CD8-positive, alpha-beta memory T cell (primary cell): Measurements from ENCODE around the gene GTPBP6. TPM values are rescaled to one million over a fixed set of nuclear protein-coding genes. Genes with fewer than 3 reads are reported as not detected.
A peak's percentile ranks its signal among the peaks of the same experiment; 100 is the strongest.
"Not testable (repeated sequence)": the region's sequence is repeated elsewhere in the genome, so short reads cannot be mapped to it uniquely, and the experiment has no call there.

ENCODE experiments used
- CTCF ChIA-PET: fragments of 350-600 bp; sonication (Branson Sonifier 250); formaldehyde crosslinking; loops from one replicate; lab custom pipeline; 2021; ENCODE audit warnings: antibody characterized with exemption; lab: Charles Lee
- POLR2A ChIA-PET: fragments of 350-600 bp; sonication (Branson Sonifier 250); formaldehyde crosslinking; loops from one replicate; lab custom pipeline; 2021; ENCODE audit warnings: antibody characterized with exemption; lab: Charles Lee
- DNase-seq, 5 donors: peaks; one replicate each; pipeline versions ENCODE4 v3.0.0 to v3.0.0-alpha.2; 2020 to 2022; ENCODE audit warnings: mixed read lengths in 1 of 5
- H3K27ac ChIP-seq: one replicate; pipeline ENCODE4 v1.7.0; 2013; ENCODE audit warnings: low read depth, mild to moderate bottlenecking, low read length, moderate library complexity
- H3K27me3 ChIP-seq: 2 replicates; pipeline ENCODE4 v1.7.0; 2013; ENCODE audit warnings: low read length, mild to moderate bottlenecking; ENCODE audit not compliant: insufficient read depth, poor library complexity, severe bottlenecking
- H3K36me3 ChIP-seq: 2 replicates; pipeline ENCODE4 v1.7.0; 2013; ENCODE audit warnings: mild to moderate bottlenecking, low read length, moderate library complexity; ENCODE audit not compliant: insufficient read depth
- H3K4me1 ChIP-seq: 2 replicates; pipeline ENCODE4 v1.7.0; 2013; ENCODE audit warnings: mild to moderate bottlenecking, low read length, moderate library complexity; ENCODE audit not compliant: insufficient read depth
- H3K4me3 ChIP-seq: 2 replicates; pipeline ENCODE4 v1.7.0; 2013; ENCODE audit warnings: mild to moderate bottlenecking, low read length
- H3K9me3 ChIP-seq: 2 replicates; pipeline ENCODE4 v1.7.0; 2013; ENCODE audit warnings: mild to moderate bottlenecking, low read length
- H3K27ac Mint-ChIP-seq, 8 donors: one replicate each; pipeline ENCODE4 v1.8.0; 2020 to 2021; ENCODE audit warnings: mixed read lengths in 8 of 8, mild to moderate bottlenecking in 6 of 8, inconsistent platforms in 3 of 8, moderate library complexity in 3 of 8
- H3K27me3 Mint-ChIP-seq, 2 donors: one replicate each; pipeline ENCODE4 v1.8.0; 2020 to 2021; ENCODE audit warnings: mixed read lengths in 2 of 2, mild to moderate bottlenecking in 1 of 2, moderate library complexity in 1 of 2
- H3K36me3 Mint-ChIP-seq, 3 donors: one replicate each; pipeline ENCODE4 v1.8.0; 2020 to 2021; ENCODE audit warnings: mixed read lengths in 3 of 3, inconsistent platforms in 1 of 3, mild to moderate bottlenecking in 1 of 3
- H3K4me1 Mint-ChIP-seq, 3 donors: one replicate each; pipeline ENCODE4 v1.8.0; 2020 to 2021; ENCODE audit warnings: mixed read lengths in 3 of 3, inconsistent platforms in 1 of 3, mild to moderate bottlenecking in 1 of 3
- H3K4me3 Mint-ChIP-seq, 7 donors: one replicate each; pipeline ENCODE4 v1.8.0; 2020 to 2021; ENCODE audit warnings: mixed read lengths in 7 of 7, mild to moderate bottlenecking in 6 of 7, moderate library complexity in 4 of 7, inconsistent platforms in 2 of 7
- H3K9me3 Mint-ChIP-seq, 5 donors: one replicate each; pipeline ENCODE4 v1.8.0; 2020 to 2022; ENCODE audit warnings: mixed read lengths in 5 of 5, mild to moderate bottlenecking in 3 of 5, moderate library complexity in 2 of 5, inconsistent platforms in 1 of 5
- polyA plus RNA-seq: library from polyadenylated mRNA; unstranded; fragments of 300-500 nt; fragmentation: Illumina TruSeq; gene quantifications from one replicate; pipeline ENCODE4 v1.2.3, GENCODE V29; 2021
- total RNA-seq, 2 experiments: library from RNA; stranded (reverse); gene quantifications; one replicate each; pipeline ENCODE4 v1.2.3, GENCODE V29; 2021

The GTPBP6 gene
- total and polyA plus RNA-seq, 3 experiments from 2014 or later, result 55.7 to 78.5 (median 77.8) TPM

- Histone ChIP-seq H3K36me3 (no peaks in the 10 kb centered on the region), H3K4me3 (no peak overlapping the region), H3K27me3 (no peaks in the 10 kb centered on the region), H3K27ac (no peak overlapping the region), H3K4me1 (peaks cover 8% of the 10 kb centered on the region), H3K9me3 (no peaks in the 10 kb centered on the region)
- H3K9me3 Mint-ChIP-seq, result peaks cover 0 to 2% (median 0%) of the 10 kb centered on the region in 5 donors
- H3K4me3 Mint-ChIP-seq, result no peak overlapping the region
- ChIA-PET CTCF (no interaction called here), POLR2A (no interaction called here)
- no peak for DNase-seq
- no peaks in the 10 kb centered on the region for H3K27me3 Mint-ChIP-seq
- no peak overlapping the region for H3K27ac Mint-ChIP-seq
- H3K36me3 Mint-ChIP-seq, result peaks cover 5 to 16% (median 6%) of the 10 kb centered on the region in 3 donors
- peaks cover 0 to 5% (median 2%) of the 10 kb centered on the region in 3 donors for H3K4me1 Mint-ChIP-seq
Measured at GRCh38 chrX:331825-332495, 13.4 kb upstream of the GTPBP6 start.

- Mint-ChIP-seq H3K27ac (no peak overlapping the region), H3K4me1 (peaks cover 0 to 2% (median under 1%) of the 10 kb centered on the region in 3 donors), H3K36me3 (peaks cover 1 to 10% (median 2%) of the 10 kb centered on the region in 3 donors), H3K27me3 (no peaks in the 10 kb centered on the region), H3K9me3 (peaks cover 0 to 2% (median 0%) of the 10 kb centered on the region in 5 donors), H3K4me3 (no peak overlapping the region)
- Histone ChIP-seq H3K27ac (no peak overlapping the region), H3K4me3 (no peak overlapping the region), H3K27me3 (no peaks in the 10 kb centered on the region), H3K4me1 (peaks cover 8% of the 10 kb centered on the region), H3K36me3 (no peaks in the 10 kb centered on the region), H3K9me3 (no peaks in the 10 kb centered on the region)
- ChIA-PET POLR2A (no interaction called here), CTCF (no interaction called here)
- peak in 1 of 5 donors; percentile 48 for DNase-seq
Measured at GRCh38 chrX:331151-331824, 12.7 kb upstream of the GTPBP6 start.

GRCh38 chrX:330726-331150, 12.1 kb upstream of the GTPBP6 start:
- peaks cover 8% of the 10 kb centered on the region for H3K4me1 ChIP-seq
- Mint-ChIP-seq H3K36me3 (peaks cover 0 to 7% (median 0%) of the 10 kb centered on the region in 3 donors), H3K4me3 (no peak overlapping the region), H3K27me3 (no peaks in the 10 kb centered on the region), H3K4me1 (peaks cover 0 to 2% (median 0%) of the 10 kb centered on the region in 3 donors), H3K27ac (no peak overlapping the region), H3K9me3 (peaks cover 0 to 2% (median 0%) of the 10 kb centered on the region in 5 donors)
- H3K36me3 ChIP-seq, result no peaks in the 10 kb centered on the region
- H3K27ac ChIP-seq, result no peak overlapping the region
- no peaks in the 10 kb centered on the region for H3K27me3 ChIP-seq
- no peak overlapping the region for H3K4me3 ChIP-seq
- CTCF ChIA-PET, result no interaction called here
- no peaks in the 10 kb centered on the region for H3K9me3 ChIP-seq
- POLR2A ChIA-PET, result no interaction called here
- peak in 1 of 5 donors; percentile 40 for DNase-seq

- CTCF ChIA-PET, H3K9me3 Mint-ChIP-seq, H3K27ac ChIP-seq, H3K27me3 Mint-ChIP-seq, POLR2A ChIA-PET, H3K4me3 ChIP-seq, H3K27ac Mint-ChIP-seq, H3K9me3 ChIP-seq, H3K4me1 ChIP-seq, H3K4me1 Mint-ChIP-seq, H3K27me3 ChIP-seq, H3K36me3 Mint-ChIP-seq, H3K36me3 ChIP-seq: not testable (repeated sequence)
- DNase-seq, result peak in 1 of 5 donors; percentile 38
- H3K4me3 Mint-ChIP-seq, result peak overlapping the region in 1 of 7 donors; percentile 44
Measured at GRCh38 chrX:330141-330725, 11.6 kb upstream of the GTPBP6 start.

GRCh38 chrX:329291-329910, 10.8 kb upstream of the GTPBP6 start:
- no peaks in the 10 kb centered on the region for H3K36me3 Mint-ChIP-seq
- Histone ChIP-seq H3K36me3 (no peaks in the 10 kb centered on the region), H3K4me1 (peaks cover 8% of the 10 kb centered on the region), H3K9me3 (no peaks in the 10 kb centered on the region), H3K4me3 (no peak overlapping the region), H3K27ac (no peak overlapping the region), H3K27me3 (no peaks in the 10 kb centered on the region)
- H3K27ac Mint-ChIP-seq, result peak overlapping the region in 3 of 8 donors; percentile 12 to 93 (median 73)
- H3K9me3 Mint-ChIP-seq, result peaks cover 0 to 2% (median 0%) of the 10 kb centered on the region in 5 donors
- CTCF ChIA-PET, result no interaction called here
- peaks cover 2 to 4% (median 4%) of the 10 kb centered on the region in 3 donors for H3K4me1 Mint-ChIP-seq
- POLR2A ChIA-PET, result no interaction called here
- no peaks in the 10 kb centered on the region for H3K27me3 Mint-ChIP-seq
- no peak overlapping the region for H3K4me3 Mint-ChIP-seq
- peak in 1 of 5 donors; percentile 32 for DNase-seq

- peak in 1 of 5 donors; percentile 51 for DNase-seq
- Histone ChIP-seq H3K27me3 (no peaks in the 10 kb centered on the region), H3K27ac (no peak overlapping the region), H3K4me1 (peaks cover 19% of the 10 kb centered on the region), H3K4me3 (no peak overlapping the region), H3K9me3 (no peaks in the 10 kb centered on the region), H3K36me3 (no peaks in the 10 kb centered on the region)
- ChIA-PET CTCF (no interaction called here), POLR2A (no interaction called here)
- peaks cover 0 to 4% of the 10 kb centered on the region in 2 donors for H3K27me3 Mint-ChIP-seq
- H3K36me3 Mint-ChIP-seq, result no peaks in the 10 kb centered on the region
- H3K9me3 Mint-ChIP-seq, result peaks cover 0 to 3% (median 0%) of the 10 kb centered on the region in 5 donors
- peaks cover 9 to 20% (median 17%) of the 10 kb centered on the region in 3 donors for H3K4me1 Mint-ChIP-seq
- no peak overlapping the region for H3K27ac Mint-ChIP-seq
- H3K4me3 Mint-ChIP-seq, result no peak overlapping the region
Measured at GRCh38 chrX:327660-328126, 9.1 kb upstream of the GTPBP6 start.

GRCh38 chrX:324664-325063, 6.1 kb upstream of the GTPBP6 start:
- H3K27ac ChIP-seq, H3K36me3 ChIP-seq, H3K27me3 ChIP-seq, H3K4me3 ChIP-seq, H3K36me3 Mint-ChIP-seq, CTCF ChIA-PET, H3K9me3 Mint-ChIP-seq, H3K27ac Mint-ChIP-seq, H3K27me3 Mint-ChIP-seq, H3K9me3 ChIP-seq, POLR2A ChIA-PET: not testable (repeated sequence)
- Mint-ChIP-seq H3K4me3 (peak overlapping the region in 2 of 7 donors; percentile 11 to 79), H3K4me1 (peaks cover 22 to 36% (median 25%) of the 10 kb centered on the region in 3 donors)
- peak in 1 of 5 donors; percentile 40 for DNase-seq
- peaks cover 23% of the 10 kb centered on the region for H3K4me1 ChIP-seq
